Activated CD8-positive, alpha-beta memory T cell treated with anti-CD3 and anti-CD28 coated beads, Interleukin-2, amount 50 U/mL, for 24 hours (primary cell): ENCODE data around the gene CMA1.

Experiments
- DNase-seq: peaks from one replicate; pipeline ENCODE4 v3.0.0-alpha.2; 2020; ENCODE audit errors: extremely low read depth

The CMA1 gene

DNA sequence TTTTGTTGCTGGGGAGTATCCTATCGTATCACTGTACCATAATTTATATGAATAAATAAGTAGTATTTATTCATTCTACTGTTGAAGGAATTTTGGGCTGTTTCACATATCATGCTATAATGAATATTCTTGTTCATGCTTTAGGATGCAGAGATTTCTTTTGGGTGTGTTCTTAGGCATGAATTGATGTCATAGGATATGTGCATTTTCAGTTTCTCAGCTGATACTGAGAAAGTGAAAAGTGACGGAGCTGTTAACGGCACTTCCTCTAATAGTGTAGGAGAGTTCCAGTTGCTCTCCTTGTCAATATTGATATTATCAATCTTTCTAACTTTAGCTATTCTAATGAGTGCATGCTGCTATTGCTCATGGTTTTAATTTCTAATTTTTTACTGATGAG lies 42.3 kb downstream of the CMA1 start:
- no peak for DNase-seq

GRCh38 chr14:24465368-24465767 lies 42.7 kb downstream of the CMA1 start:
- DNase-seq = no peak

- DNase-seq = no peak
Observed at GRCh38 chr14:24463884-24464785, 43.9 kb downstream of the CMA1 start.

DNA sequence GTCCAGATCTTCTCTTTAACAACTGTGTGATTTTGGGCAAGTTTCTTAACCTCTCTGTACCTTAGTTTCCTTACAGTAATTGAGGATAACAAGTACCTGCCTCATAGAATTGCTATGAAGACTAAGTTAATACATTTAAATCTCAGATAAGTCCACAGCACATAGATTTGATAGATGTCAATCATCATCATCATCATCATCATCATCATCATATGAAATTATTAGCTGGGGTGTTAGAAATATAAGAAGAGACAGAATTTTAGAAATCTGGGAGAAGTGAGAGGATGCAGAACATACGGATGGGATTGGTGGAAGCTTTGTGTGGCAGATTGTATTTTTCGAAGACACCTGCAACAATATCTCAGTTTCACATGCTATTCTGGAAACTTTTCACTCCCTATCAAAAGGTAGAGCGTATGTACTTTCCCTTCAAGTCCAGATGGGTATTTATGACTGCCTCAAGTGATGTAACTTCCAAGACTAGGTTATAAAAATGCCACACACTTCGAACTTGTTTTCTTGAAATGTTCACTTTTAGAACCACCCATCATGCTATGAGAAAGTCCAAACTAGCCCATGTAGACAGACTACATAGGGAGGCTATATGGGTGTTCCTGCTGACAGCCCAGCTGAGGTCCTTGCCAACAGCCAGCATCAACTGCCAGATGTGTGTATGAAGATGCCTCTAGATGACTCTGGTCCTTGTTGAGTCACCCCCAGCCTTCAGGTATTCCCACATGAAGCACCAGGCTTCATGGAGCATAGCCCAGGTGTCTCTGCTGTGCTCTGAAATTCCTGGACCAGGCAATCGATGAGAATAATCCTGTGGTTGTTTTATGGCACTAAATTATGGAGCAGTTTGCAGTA lies 44.8 kb downstream of the CMA1 start:
- DNase-seq = no peak

GRCh38 chr14:24461336-24461735 lies 46.7 kb downstream of the CMA1 start:
- no peak for DNase-seq

- DNase-seq = no peak
Observed at GRCh38 chr14:24459331-24459730, 48.7 kb downstream of the CMA1 start.

- DNase-seq = no peak
Observed at GRCh38 chr14:24458736-24459135, 49.3 kb downstream of the CMA1 start.

DNA sequence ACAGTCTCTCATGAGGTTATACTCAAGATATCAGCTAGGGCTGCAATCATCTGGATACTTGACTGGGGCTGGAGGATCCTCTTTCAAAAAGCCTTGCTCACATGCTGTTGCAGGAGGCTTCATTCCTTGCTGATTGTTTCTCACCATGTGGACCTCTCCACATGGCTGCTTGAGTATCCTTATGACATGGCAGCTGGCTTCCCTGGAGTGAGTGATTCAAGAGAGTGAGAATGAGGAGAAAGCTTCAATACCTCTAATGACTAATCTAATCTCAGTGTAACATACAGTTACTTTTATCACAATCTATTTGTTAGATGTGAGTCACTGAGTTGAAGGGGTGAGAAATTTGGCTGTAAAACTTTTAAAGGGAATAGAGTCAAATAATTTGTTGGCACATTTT lies 51.1 kb downstream of the CMA1 start:
- DNase-seq = no peak
